Activated CD8-positive, alpha-beta memory T cell treated with anti-CD3 and anti-CD28 coated beads, Interleukin-2, amount 10 ng/mL, durations not matched to agents 7 days and 5 days (primary cell): Measurements from ENCODE around the gene ADCY1. TPM values are rescaled to one million over a fixed set of nuclear protein-coding genes. Genes with fewer than 3 reads are reported as not detected.

Experiments
- ATAC-seq: fragments of 150-1000 bp; cut with Tn5 transposase; one replicate; pipeline ENCODE4 v1.10.0; 2021; ENCODE audit warnings: moderate library complexity
- CTCF ChIA-PET: fragments of 350-600 bp; sonication (Branson Sonifier 250); formaldehyde crosslinking; loops from one replicate; lab custom pipeline; 2021; ENCODE audit warnings: antibody characterized with exemption; lab: Charles Lee
- DNase-seq: peaks from one replicate; pipeline ENCODE4 v3.0.0-alpha.2; 2020
- H3K27ac Mint-ChIP-seq: one replicate; pipeline ENCODE4 v1.8.0; 2021; ENCODE audit warnings: mild to moderate bottlenecking, mixed read lengths
- H3K27me3 Mint-ChIP-seq: one replicate; pipeline ENCODE4 v1.8.0; 2021; ENCODE audit warnings: mixed read lengths
- H3K36me3 Mint-ChIP-seq: one replicate; pipeline ENCODE4 v1.8.0; 2021; ENCODE audit warnings: mild to moderate bottlenecking, mixed read lengths
- H3K4me1 Mint-ChIP-seq: one replicate; pipeline ENCODE4 v1.8.0; 2021; ENCODE audit warnings: mixed read lengths
- H3K4me3 Mint-ChIP-seq: one replicate; pipeline ENCODE4 v1.8.0; 2021; ENCODE audit warnings: mild to moderate bottlenecking, moderate library complexity, mixed read lengths
- H3K9me3 Mint-ChIP-seq: one replicate; pipeline ENCODE4 v1.8.0; 2022; ENCODE audit warnings: low read depth, mixed read lengths
- total RNA-seq, 2 experiments: library from RNA; stranded (reverse); gene quantifications; one replicate each; pipeline ENCODE4 v1.2.3, GENCODE V29; 2021

The ADCY1 gene
- total RNA-seq, 2 experiments from 2014 or later = 1.3 to 6.7 TPM

DNA sequence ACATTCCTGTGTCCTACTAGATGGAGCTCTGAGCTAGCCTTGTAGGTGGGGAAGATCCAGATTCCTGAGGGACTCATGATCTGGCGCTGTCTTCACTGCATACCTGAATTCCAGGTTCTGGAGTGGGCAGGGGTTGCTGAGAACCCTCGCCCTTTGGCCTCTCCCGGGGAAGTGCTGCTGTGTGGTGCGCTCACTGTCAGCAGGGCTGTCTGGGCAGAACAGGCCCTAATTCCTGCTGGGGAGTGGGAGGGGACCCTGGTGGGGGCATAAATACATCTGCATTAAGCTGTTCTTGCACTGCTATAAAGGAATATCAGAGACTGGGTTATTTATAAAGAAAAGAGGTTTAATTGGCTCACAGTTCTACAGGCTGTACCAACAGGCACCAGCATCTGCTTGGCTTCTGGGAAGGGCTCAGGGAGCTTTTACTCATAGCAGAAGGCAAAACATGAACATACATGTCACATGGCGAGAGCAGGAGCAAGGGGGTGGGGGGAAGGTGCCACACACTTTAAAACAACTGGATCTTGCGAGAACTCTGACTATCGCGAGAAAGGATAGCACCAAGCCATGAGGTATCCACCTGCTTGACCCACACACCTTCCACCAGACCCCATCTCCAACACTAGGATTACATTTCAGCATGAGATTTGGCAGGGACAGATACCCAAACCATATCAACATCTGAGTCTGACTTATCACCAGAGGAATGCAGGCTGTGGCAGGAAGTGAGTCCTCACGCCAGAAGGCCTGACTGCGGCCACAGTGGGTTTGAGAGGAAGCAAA lies 115.0 kb downstream of the ADCY1 start:
- peak; percentile 46 for DNase-seq
- CTCF ChIA-PET = no interaction called here
- no peak for ATAC-seq
- no peak overlapping the region for H3K4me3 Mint-ChIP-seq
- peaks cover 7% of the 10 kb centered on the region for H3K4me1 Mint-ChIP-seq
- H3K27ac Mint-ChIP-seq = no peak overlapping the region
- H3K36me3 Mint-ChIP-seq = no peaks in the 10 kb centered on the region
- H3K9me3 Mint-ChIP-seq = no peaks in the 10 kb centered on the region
- no peaks in the 10 kb centered on the region for H3K27me3 Mint-ChIP-seq

DNA sequence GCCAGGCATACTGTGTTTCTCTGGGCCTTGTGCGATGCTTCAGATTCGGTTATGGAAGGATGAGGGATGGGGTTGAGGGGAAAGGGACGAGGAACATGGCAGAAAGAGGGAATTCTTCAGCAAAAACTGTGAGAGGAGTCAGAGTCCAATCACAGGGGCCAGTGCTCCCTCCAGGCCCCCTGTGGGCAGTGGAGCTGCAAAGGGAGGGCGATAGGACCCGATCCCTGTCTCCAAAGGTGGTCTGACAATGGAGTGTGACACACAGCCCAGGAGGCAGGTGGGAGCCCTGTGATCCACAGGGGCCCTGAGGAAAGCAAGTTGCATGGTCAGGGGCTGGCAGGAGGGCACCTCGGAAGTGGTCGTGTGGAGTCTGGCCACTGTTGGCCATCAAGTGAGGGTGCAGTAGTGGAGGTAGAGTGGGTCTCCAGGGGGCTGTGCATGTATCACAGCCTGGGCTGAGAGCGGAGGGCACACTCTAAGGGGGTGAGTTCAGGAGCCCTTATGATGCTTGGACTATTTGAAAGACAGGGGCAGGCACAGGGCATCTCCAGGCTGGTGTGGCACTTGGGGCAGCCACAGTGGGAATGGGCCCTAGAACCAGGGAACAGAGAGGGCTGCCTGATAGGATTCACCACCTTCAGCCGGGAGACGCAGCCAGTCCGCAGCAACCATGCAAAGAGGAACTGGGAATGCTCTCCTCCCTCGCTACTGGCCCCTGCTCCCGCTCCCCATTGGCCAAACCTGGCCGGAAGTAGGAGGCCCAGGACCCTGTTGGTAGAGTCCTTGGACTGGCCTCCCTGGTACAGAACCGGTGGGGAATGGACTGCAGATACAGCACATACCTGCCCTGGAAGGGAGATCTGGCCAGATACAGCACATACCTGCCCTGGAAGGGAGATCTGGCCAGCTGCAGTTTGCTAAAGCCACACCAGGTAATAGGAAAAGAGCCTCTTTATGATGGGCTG lies 115.9 kb downstream of the ADCY1 start:
- H3K4me3 Mint-ChIP-seq = no peak overlapping the region

GRCh38 chr7:45690762-45691150 lies 116.6 kb downstream of the ADCY1 start:
- ATAC-seq (no peak), DNase-seq (no peak)
- Mint-ChIP-seq H3K4me3 (no peak overlapping the region), H3K27ac (no peak overlapping the region), H3K36me3 (no peaks in the 10 kb centered on the region), H3K9me3 (no peaks in the 10 kb centered on the region), H3K27me3 (no peaks in the 10 kb centered on the region), H3K4me1 (peaks cover 7% of the 10 kb centered on the region)
- CTCF ChIA-PET = no interaction called here

More for the DNA sequence above, 115.9 kb downstream of the ADCY1 start:
- Mint-ChIP-seq H3K4me1 (peaks cover 7% of the 10 kb centered on the region), H3K36me3 (no peaks in the 10 kb centered on the region), H3K9me3 (no peaks in the 10 kb centered on the region), H3K27ac (no peak overlapping the region), H3K27me3 (no peaks in the 10 kb centered on the region)
- no peak for ATAC-seq
- peak; percentile 26 for DNase-seq
- CTCF ChIA-PET = no interaction called here

- no peak overlapping the region for H3K27ac Mint-ChIP-seq
- H3K36me3 Mint-ChIP-seq = no peaks in the 10 kb centered on the region
- DNase-seq (no peak), ATAC-seq (no peak)
- CTCF ChIA-PET = no interaction called here
- H3K4me3 Mint-ChIP-seq = no peak overlapping the region
- no peaks in the 10 kb centered on the region for H3K27me3 Mint-ChIP-seq
- peaks cover 7% of the 10 kb centered on the region for H3K4me1 Mint-ChIP-seq
- H3K9me3 Mint-ChIP-seq = no peaks in the 10 kb centered on the region
Measured at GRCh38 chr7:45691155-45691656, 117.0 kb downstream of the ADCY1 start.

DNA sequence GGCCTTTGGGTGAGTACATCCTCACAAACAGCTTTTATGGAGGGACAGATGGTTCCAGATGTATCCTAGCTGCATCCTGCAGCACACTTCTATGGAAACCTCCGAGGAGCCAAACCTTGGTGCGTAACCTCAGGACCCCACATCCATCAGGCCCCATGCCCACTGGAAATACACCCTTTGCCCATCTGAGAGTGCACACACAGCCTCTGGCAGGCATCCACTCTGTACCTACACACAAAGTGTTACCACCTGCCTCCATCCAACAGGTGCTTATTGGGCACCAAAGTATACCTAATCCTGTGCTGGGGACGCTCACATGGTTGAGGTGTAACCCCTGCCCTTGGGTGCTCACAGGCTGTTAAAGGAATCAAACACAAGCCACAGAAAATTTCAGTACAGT lies 117.9 kb downstream of the ADCY1 start:
- DNase-seq (no peak), ATAC-seq (no peak)
- Mint-ChIP-seq H3K4me3 (no peak overlapping the region), H3K4me1 (peaks cover 7% of the 10 kb centered on the region), H3K27ac (no peak overlapping the region), H3K9me3 (no peaks in the 10 kb centered on the region), H3K27me3 (no peaks in the 10 kb centered on the region), H3K36me3 (no peaks in the 10 kb centered on the region)
- CTCF ChIA-PET = no interaction called here

GRCh38 chr7:45695249-45695995 lies 121.3 kb downstream of the ADCY1 start:
- Mint-ChIP-seq H3K9me3 (no peaks in the 10 kb centered on the region), H3K27me3 (peaks cover 3% of the 10 kb centered on the region), H3K36me3 (no peaks in the 10 kb centered on the region), H3K4me1 (peaks cover 7% of the 10 kb centered on the region), H3K4me3 (no peak overlapping the region), H3K27ac (no peak overlapping the region)
- ATAC-seq (no peak), DNase-seq (peak; percentile 32)
- CTCF ChIA-PET = interaction anchor here (0.6 kb wide), 1 partner anchor 99 kb away, joined by 3 read pairs; no protein-coding TSS in a partner anchor

DNA sequence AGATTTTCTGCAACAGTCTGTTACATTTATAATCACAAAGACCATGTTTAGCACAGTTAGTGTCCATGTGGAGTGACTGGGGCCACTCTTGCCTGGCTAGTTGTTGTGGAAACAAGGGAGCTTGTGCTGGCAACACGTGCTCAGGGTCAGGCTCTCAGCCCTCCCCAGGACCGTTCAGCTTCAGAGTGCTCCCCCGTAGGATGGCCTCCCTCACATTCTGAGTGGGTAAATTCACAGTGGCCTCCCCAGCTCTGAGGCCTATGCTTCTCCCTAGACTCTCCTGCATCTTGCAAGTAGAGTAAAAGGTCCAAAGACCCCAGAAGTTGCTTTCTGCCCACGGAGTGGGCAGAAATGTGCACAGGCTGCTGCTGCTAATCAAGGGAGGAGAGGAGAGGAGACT lies 122.3 kb downstream of the ADCY1 start:
- Mint-ChIP-seq H3K27ac (no peak overlapping the region), H3K36me3 (no peaks in the 10 kb centered on the region), H3K9me3 (no peaks in the 10 kb centered on the region), H3K4me1 (peaks cover 7% of the 10 kb centered on the region), H3K27me3 (peaks cover 3% of the 10 kb centered on the region), H3K4me3 (no peak overlapping the region)
- DNase-seq (peak; percentile 21), ATAC-seq (no peak)
- CTCF ChIA-PET = interaction anchor here (0.6 kb wide), 1 partner anchor 100 kb away, joined by 3 read pairs; no protein-coding TSS in a partner anchor

DNA sequence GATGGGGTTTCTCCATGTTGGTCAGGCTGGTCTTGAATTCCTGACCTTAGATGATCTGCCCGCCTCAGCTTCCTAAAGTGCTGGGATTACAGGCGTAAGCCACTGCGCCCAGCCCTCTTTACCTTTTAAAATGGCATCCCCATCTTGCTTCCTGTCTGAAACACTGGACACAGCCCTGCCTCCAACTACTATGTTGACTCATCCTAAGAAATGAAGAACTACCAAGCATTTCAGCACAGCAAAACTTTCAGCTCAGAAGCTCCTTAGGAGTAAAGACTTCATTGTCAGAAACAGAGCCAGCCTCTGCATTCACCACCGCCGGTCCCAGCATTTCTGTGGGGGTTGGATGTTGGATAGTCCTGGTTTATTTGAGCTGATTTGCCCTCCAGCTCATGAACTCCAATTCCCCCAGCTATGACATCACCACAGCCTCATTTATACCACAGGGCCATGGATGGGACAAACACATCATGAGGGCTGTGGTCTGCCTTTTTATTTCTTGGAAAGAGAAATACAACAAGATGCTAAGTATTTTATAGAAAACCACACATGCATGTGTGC lies 123.5 kb downstream of the ADCY1 start:
- ATAC-seq = no peak
- H3K4me1 Mint-ChIP-seq = peaks cover 7% of the 10 kb centered on the region
- no peaks in the 10 kb centered on the region for H3K36me3 Mint-ChIP-seq
- no peak overlapping the region for H3K27ac Mint-ChIP-seq
- H3K9me3 Mint-ChIP-seq = no peaks in the 10 kb centered on the region
- peak; percentile 25 for DNase-seq
- H3K4me3 Mint-ChIP-seq = no peak overlapping the region
- peaks cover 6% of the 10 kb centered on the region for H3K27me3 Mint-ChIP-seq
- CTCF ChIA-PET = no interaction called here

GRCh38 chr7:45698303-45699014 lies 124.3 kb downstream of the ADCY1 start:
- DNase-seq = peak; percentile 16
- no peak overlapping the region for H3K4me3 Mint-ChIP-seq
- ATAC-seq = no peak
- peaks cover 6% of the 10 kb centered on the region for H3K27me3 Mint-ChIP-seq
- H3K36me3 Mint-ChIP-seq = no peaks in the 10 kb centered on the region
- H3K27ac Mint-ChIP-seq = no peak overlapping the region
- CTCF ChIA-PET = no interaction called here
- peaks cover 7% of the 10 kb centered on the region for H3K4me1 Mint-ChIP-seq
- no peaks in the 10 kb centered on the region for H3K9me3 Mint-ChIP-seq

GRCh38 chr7:45699015-45699309 lies 124.8 kb downstream of the ADCY1 start:
- Mint-ChIP-seq H3K4me1 (peaks cover 7% of the 10 kb centered on the region), H3K27me3 (peaks cover 6% of the 10 kb centered on the region), H3K27ac (no peak overlapping the region), H3K4me3 (no peak overlapping the region), H3K9me3 (no peaks in the 10 kb centered on the region), H3K36me3 (no peaks in the 10 kb centered on the region)
- CTCF ChIA-PET = no interaction called here
- ATAC-seq = no peak
- no peak for DNase-seq

- H3K9me3 Mint-ChIP-seq = no peaks in the 10 kb centered on the region
- no peak for ATAC-seq
- no peak overlapping the region for H3K27ac Mint-ChIP-seq
- H3K4me1 Mint-ChIP-seq = peaks cover 7% of the 10 kb centered on the region
- H3K27me3 Mint-ChIP-seq = peaks cover 6% of the 10 kb centered on the region
- DNase-seq = peak; percentile 23
- CTCF ChIA-PET = no interaction called here
- H3K4me3 Mint-ChIP-seq = no peak overlapping the region
- no peaks in the 10 kb centered on the region for H3K36me3 Mint-ChIP-seq
Measured at GRCh38 chr7:45699726-45700390, 125.7 kb downstream of the ADCY1 start.

DNA sequence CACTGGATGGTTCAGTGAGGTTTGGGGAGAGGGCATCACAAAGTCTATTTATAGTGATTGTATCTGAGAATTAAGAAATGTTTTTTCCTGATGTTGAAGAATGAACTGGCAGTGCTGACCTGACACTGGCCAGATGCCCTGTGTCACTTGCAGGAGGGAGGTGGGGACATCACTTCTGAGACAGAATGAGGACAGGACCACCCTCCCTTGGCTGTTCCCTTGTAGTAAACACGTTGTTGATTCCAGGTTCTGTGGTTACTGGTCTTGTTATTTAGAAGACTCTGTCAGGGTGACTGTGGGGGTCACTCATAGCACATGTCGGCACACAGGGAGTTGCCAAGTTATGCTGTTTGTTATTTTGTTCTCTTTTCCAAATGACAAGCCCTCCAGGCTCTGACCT lies 126.4 kb downstream of the ADCY1 start:
- Mint-ChIP-seq H3K4me3 (no peak overlapping the region), H3K36me3 (no peaks in the 10 kb centered on the region), H3K27me3 (peaks cover 7% of the 10 kb centered on the region), H3K27ac (no peak overlapping the region), H3K4me1 (peaks cover 7% of the 10 kb centered on the region), H3K9me3 (no peaks in the 10 kb centered on the region)
- no peak for DNase-seq
- ATAC-seq = no peak
- CTCF ChIA-PET = no interaction called here
